ENCODE results near the gene SLC35B1. TPM values are rescaled to one million over a fixed set of nuclear protein-coding genes. Genes with fewer than 3 reads are reported as not detected.

The SLC35B1 gene
- total RNA-seq, 1 experiment from 2014 or later = 112 TPM

- DNase-seq (ENCODE audit: low spot score) = no peak
Measured at GRCh38 chr17:49670641-49671040, 37.1 kb downstream of the SLC35B1 start.

- DNase-seq (ENCODE audit: low spot score) = no peak
Measured at GRCh38 chr17:49670002-49670401, 37.8 kb downstream of the SLC35B1 start.

- DNase-seq (ENCODE audit: low spot score) = no peak
Measured at GRCh38 chr17:49667854-49668253, 39.9 kb downstream of the SLC35B1 start.

- no peak for DNase-seq (ENCODE audit: low spot score)
Measured at GRCh38 chr17:49664706-49665211, 43.0 kb downstream of the SLC35B1 start.

- no peak for DNase-seq (ENCODE audit: low spot score)
Measured at GRCh38 chr17:49659661-49660382, 47.9 kb downstream of the SLC35B1 start.

- no peak for DNase-seq (ENCODE audit: low spot score)
Measured at GRCh38 chr17:49656247-49656646, 51.5 kb downstream of the SLC35B1 start.

Other genes starting within 250 kb of the SLC35B1 start
- 1.8 and 2.3 TPM in 2 replicates for gene NGFR, start 212.7 kb downstream of the SLC35B1 start, total RNA-seq (2014; rRNA removed; shearing (Covaris generic))
- gene NXPH3, start 132.1 kb downstream of the SLC35B1 start, total RNA-seq (2014; rRNA removed; shearing (Covaris generic)) = 0.12 and 0.24 TPM in 2 replicates
- gene SPOP, start 29.9 kb downstream of the SLC35B1 start, total RNA-seq (2014; rRNA removed; shearing (Covaris generic)) = 36.3 and 43.9 TPM in 2 replicates
- 4.6 and 12.0 TPM in 2 replicates for gene FAM117A, start 56.2 kb upstream of the SLC35B1 start, total RNA-seq (2014; rRNA removed; shearing (Covaris generic))
- gene KAT7, start 80.7 kb upstream of the SLC35B1 start, total RNA-seq (2014; rRNA removed; shearing (Covaris generic)) = 30.3 and 33.4 TPM in 2 replicates
- not detected in 2 replicates for gene TAC4, start 140.1 kb upstream of the SLC35B1 start, total RNA-seq (2014; rRNA removed; shearing (Covaris generic))